Ishikawa (cell line): ENCODE measurements around the gene ASB13.

Source experiments
- CEBPB ChIP-seq: IDR thresholded peaks from 2 replicates; pipeline ENCODE4 v1.6.1; 2012
- CREB1 ChIP-seq: IDR thresholded peaks from 2 replicates; pipeline ENCODE4 v1.6.1; 2012; ENCODE audit warnings: low read depth
- EGR1 ChIP-seq: IDR thresholded peaks from 2 replicates; pipeline ENCODE4 v1.6.1; 2012
- EP300 ChIP-seq: IDR thresholded peaks from 2 replicates; pipeline ENCODE4 v1.6.1; 2012; ENCODE audit warnings: borderline replicate concordance
- FOXM1 ChIP-seq: IDR thresholded peaks from 2 replicates; pipeline ENCODE4 v1.6.1; 2012; ENCODE audit warnings: low read depth, borderline replicate concordance
- NFIC ChIP-seq: IDR thresholded peaks from 2 replicates; pipeline ENCODE4 v1.6.1; 2012
- RAD21 ChIP-seq: IDR thresholded peaks from 2 replicates; pipeline ENCODE4 v1.6.1; 2012; ENCODE audit warnings: low read depth
- REST ChIP-seq: IDR thresholded peaks from 2 replicates; pipeline ENCODE4 v1.6.1; 2012; ENCODE audit warnings: low read depth, mild to moderate bottlenecking
- TAF1 ChIP-seq: IDR thresholded peaks from 2 replicates; pipeline ENCODE4 v1.6.1; 2012; ENCODE audit warnings: low read depth, mild to moderate bottlenecking
- TCF12 ChIP-seq: IDR thresholded peaks from 2 replicates; pipeline ENCODE4 v1.6.1; 2012; ENCODE audit warnings: low read depth
- TEAD4 ChIP-seq: IDR thresholded peaks from 2 replicates; pipeline ENCODE4 v1.6.1; 2012
- YY1 ChIP-seq: IDR thresholded peaks from 2 replicates; pipeline ENCODE4 v1.6.1; 2012; ENCODE audit warnings: low read depth
- ZBTB7A ChIP-seq: IDR thresholded peaks from 2 replicates; pipeline ENCODE4 v1.6.1; 2012; ENCODE audit warnings: low read depth
- TF ChIP-seq, protein P1 (sequence below): IDR thresholded peaks from 2 replicates; pipeline ENCODE4 v1.6.1; 2012
- TF ChIP-seq, protein P2 (sequence below): IDR thresholded peaks from 2 replicates; pipeline ENCODE4 v1.6.1; 2012

ASB13 gene

DNA sequence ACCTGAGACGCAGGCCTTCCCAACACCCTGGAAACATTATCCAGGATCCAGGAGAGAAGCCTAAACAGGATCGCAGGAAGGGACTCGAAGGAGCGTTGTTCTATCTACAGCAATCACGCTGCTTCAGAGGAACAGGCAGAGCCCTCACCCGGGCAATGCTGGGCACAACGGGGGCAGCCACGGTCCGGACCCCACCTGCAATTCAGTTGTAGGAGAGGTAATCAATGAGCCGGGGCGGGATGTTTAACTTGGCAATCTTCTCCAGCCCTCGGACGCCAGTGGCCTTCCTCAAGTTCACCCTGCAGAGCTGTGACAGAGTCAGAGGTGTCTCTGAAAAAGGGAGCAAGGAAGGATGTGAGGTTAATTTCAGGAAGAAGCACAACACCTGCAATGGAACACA lies 25.9 kb downstream of the ASB13 start:
- no peak for TF ChIP-seq YY1
- TF ChIP-seq, protein P1, sequence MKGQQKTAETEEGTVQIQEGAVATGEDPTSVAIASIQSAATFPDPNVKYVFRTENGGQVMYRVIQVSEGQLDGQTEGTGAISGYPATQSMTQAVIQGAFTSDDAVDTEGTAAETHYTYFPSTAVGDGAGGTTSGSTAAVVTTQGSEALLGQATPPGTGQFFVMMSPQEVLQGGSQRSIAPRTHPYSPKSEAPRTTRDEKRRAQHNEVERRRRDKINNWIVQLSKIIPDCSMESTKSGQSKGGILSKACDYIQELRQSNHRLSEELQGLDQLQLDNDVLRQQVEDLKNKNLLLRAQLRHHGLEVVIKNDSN: no peak
- TF ChIP-seq EP300: no peak
- TF ChIP-seq NFIC: no peak
- TF ChIP-seq CREB1: no peak
- TF ChIP-seq ZBTB7A: no peak
- no peak for TF ChIP-seq REST

DNA sequence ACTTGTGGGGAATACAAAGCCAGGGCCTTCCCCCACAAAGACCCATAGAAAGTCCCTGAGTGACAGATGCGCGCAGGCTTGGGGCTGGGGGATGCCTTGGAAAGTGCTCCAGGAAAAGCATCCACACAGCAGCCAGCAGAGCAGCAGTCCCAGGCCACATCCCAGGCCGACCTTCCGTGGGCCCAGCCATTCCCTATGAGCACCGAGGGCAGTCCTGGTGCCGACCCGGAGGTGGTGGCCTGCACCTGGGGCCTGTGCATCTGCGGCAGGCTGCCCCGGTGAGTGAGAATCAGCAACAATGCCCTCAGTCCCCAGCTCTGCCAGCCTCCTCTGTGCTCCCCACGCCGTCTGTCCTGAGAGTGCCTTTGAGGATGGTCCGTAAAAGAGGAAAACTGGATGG lies 26.4 kb downstream of the ASB13 start:
- TF ChIP-seq EGR1: no peak
- no peak for TF ChIP-seq REST
- TF ChIP-seq CEBPB: no peak
- TF ChIP-seq TAF1: no peak
- TF ChIP-seq CREB1: no peak
- no peak for TF ChIP-seq ZBTB7A
- TF ChIP-seq TEAD4: no peak
- no peak for TF ChIP-seq YY1
- TF ChIP-seq, protein P2, sequence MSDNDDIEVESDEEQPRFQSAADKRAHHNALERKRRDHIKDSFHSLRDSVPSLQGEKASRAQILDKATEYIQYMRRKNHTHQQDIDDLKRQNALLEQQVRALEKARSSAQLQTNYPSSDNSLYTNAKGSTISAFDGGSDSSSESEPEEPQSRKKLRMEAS: no peak
- TF ChIP-seq RAD21: no peak
- no peak for TF ChIP-seq TCF12

DNA sequence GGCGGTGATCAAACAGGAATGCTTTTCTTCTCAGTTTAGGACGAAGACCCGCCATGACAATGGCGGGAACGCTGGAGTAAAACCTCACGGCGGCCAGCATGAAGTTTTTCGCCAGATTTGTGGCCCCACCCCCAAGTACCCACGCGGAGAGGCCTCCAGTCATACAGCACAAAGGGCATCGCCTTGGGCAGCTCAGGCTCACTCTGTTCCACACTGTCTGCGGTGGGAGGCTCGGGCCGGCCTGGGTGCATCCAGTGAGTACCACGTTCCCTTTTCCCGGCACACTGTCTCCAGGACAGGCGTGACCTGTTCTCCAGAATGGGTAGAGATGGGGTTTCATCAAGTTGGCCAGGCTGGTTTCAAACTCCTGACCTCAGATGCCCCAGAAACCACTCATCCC lies 27.3 kb downstream of the ASB13 start:
- TF ChIP-seq RAD21 (no peak), REST (no peak), TCF12 (no peak), FOXM1 (no peak), YY1 (no peak), NFIC (no peak), EGR1 (no peak), CREB1 (no peak), TEAD4 (no peak), CEBPB (no peak)
- TF ChIP-seq, protein P1: no peak
- TF ChIP-seq, protein P2: no peak

GRCh38 chr10:5638494-5638893 lies 27.9 kb downstream of the ASB13 start:
- TF ChIP-seq RAD21 (no peak), EGR1 (no peak), CREB1 (no peak), YY1 (no peak), CEBPB (no peak), ZBTB7A (no peak), TAF1 (no peak), TCF12 (no peak), EP300 (no peak), FOXM1 (no peak)
- TF ChIP-seq, protein P1: no peak
- TF ChIP-seq, protein P2: no peak

GRCh38 chr10:5634918-5635317 lies 31.5 kb downstream of the ASB13 start:
- TF ChIP-seq, protein P2: no peak
- TF ChIP-seq ZBTB7A (no peak), CEBPB (no peak), YY1 (no peak), TAF1 (no peak), REST (no peak), EGR1 (no peak)
